AG04450 (cell line): Measurements from ENCODE around the gene HEMK1. TPM values are rescaled to one million over a fixed set of nuclear protein-coding genes. Genes with fewer than 3 reads are reported as not detected.

ENCODE experiments used
- CTCF ChIA-PET: fragments of 300-600, 350-600 bp; formaldehyde crosslinking; extraction: SDS; loops from one replicate; lab custom pipeline; 2022; ENCODE audit warnings: antibody characterized with exemption, inconsistent platforms; lab: Charles Lee
- POLR2A ChIA-PET: fragments of 350-600 bp; formaldehyde crosslinking; extraction: SDS; loops from one replicate; lab custom pipeline; 2021; ENCODE audit warnings: antibody characterized with exemption, inconsistent platforms; lab: Yijun Ruan, JAX
- DNase-seq: peaks from one replicate; pipeline ENCODE4 v3.0.0-alpha.2; 2011; ENCODE audit warnings: low read depth, low spot score
- H3K27ac ChIP-seq: one replicate; pipeline ENCODE4 v1.5.1; 2012; ENCODE audit warnings: low read depth, low read length, control low read depth
- H3K27me3 ChIP-seq: one replicate; pipeline ENCODE4 v1.6.0; 2012; ENCODE audit warnings: low read length; ENCODE audit not compliant: control insufficient read depth, insufficient read depth
- H3K4me3 ChIP-seq: 2 replicates; pipeline ENCODE4 v1.5.1; 2011; ENCODE audit warnings: mild to moderate bottlenecking, low read depth, low read length, control low read depth
- H3K9me3 ChIP-seq: 2 replicates; pipeline ENCODE4 v1.5.1; 2012; ENCODE audit warnings: low read length; ENCODE audit not compliant: control insufficient read depth, insufficient read depth
- CTCF ChIP-seq: IDR thresholded peaks from 2 replicates; pipeline ENCODE4 v1.5.1; 2011; ENCODE audit warnings: low read depth, low read length, control low read depth, inconsistent platforms
- polyA plus RNA-seq: library from polyadenylated mRNA; depleted of rRNA; stranded (reverse); fragments of >200 nt; gene quantifications from 2 replicates; pipeline ENCODE4 v1.2.3, GENCODE V29; 2011

The HEMK1 gene
- polyA plus RNA-seq, 1 experiment, result 12.1 TPM

- no peak overlapping the region for H3K27ac ChIP-seq
- H3K27me3 ChIP-seq, result peaks cover 61% of the 10 kb centered on the region
- no peak overlapping the region for H3K4me3 ChIP-seq
- CTCF ChIA-PET, result interaction anchor here (1.5 kb wide), 1 partner anchor 11 kb away, joined by 5 read pairs; no protein-coding TSS in a partner anchor
- POLR2A ChIA-PET, result no interaction called here
- no peak for DNase-seq
- no peaks in the 10 kb centered on the region for H3K9me3 ChIP-seq
- no peak for TF ChIP-seq CTCF
Measured at GRCh38 chr3:50531201-50531600, 38.1 kb upstream of the HEMK1 start.

- H3K27me3 ChIP-seq, result peaks cover 62% of the 10 kb centered on the region
- no peaks in the 10 kb centered on the region for H3K9me3 ChIP-seq
- no peak overlapping the region for H3K4me3 ChIP-seq
- POLR2A ChIA-PET, result no interaction called here
- H3K27ac ChIP-seq, result no peak overlapping the region
- no peak for DNase-seq
- 0 out of 2 replicates have a peak, but pooled peaks have one; percentile 17 for TF ChIP-seq CTCF
- CTCF ChIA-PET, result interaction anchor here (1.5 kb wide), 1 partner anchor 10 kb away, joined by 5 read pairs; no protein-coding TSS in a partner anchor
Measured at GRCh38 chr3:50532062-50532705, 37.1 kb upstream of the HEMK1 start.

GRCh38 chr3:50533316-50533715 is 36.0 kb upstream of the HEMK1 start:
- CTCF ChIA-PET, result interaction anchor here (1.0 kb wide), 1 partner anchor 9 kb away, joined by 4 read pairs; no protein-coding TSS in a partner anchor
- peaks cover 64% of the 10 kb centered on the region for H3K27me3 ChIP-seq
- no peak for DNase-seq
- no peaks in the 10 kb centered on the region for H3K9me3 ChIP-seq
- POLR2A ChIA-PET, result no interaction called here
- no peak overlapping the region for H3K27ac ChIP-seq
- no peak for TF ChIP-seq CTCF
- no peak overlapping the region for H3K4me3 ChIP-seq

GRCh38 chr3:50533807-50534461 is 35.4 kb upstream of the HEMK1 start:
- Histone ChIP-seq H3K4me3 (no peak overlapping the region), H3K27ac (no peak overlapping the region), H3K27me3 (peaks cover 68% of the 10 kb centered on the region), H3K9me3 (no peaks in the 10 kb centered on the region)
- no peak for TF ChIP-seq CTCF
- DNase-seq, result no peak
- ChIA-PET CTCF (interaction anchor here (1.0 kb wide), 1 partner anchor 9 kb away, joined by 4 read pairs; no protein-coding TSS in a partner anchor), POLR2A (no interaction called here)
